GM18517 (cell line): ENCODE results near the gene ADGRG1.

Source experiments
- ATAC-seq: cut with Tn5 transposase; IDR thresholded peaks from one replicate; pipeline ENCODE4 v1.9.1; 2021; ENCODE audit warnings: mild to moderate bottlenecking, moderate library complexity; ENCODE audit not compliant: unreplicated experiment

The ADGRG1 gene

GRCh38 chr16:57680842-57681375, 52.5 kb downstream of the ADGRG1 start:
- no peak for ATAC-seq

DNA sequence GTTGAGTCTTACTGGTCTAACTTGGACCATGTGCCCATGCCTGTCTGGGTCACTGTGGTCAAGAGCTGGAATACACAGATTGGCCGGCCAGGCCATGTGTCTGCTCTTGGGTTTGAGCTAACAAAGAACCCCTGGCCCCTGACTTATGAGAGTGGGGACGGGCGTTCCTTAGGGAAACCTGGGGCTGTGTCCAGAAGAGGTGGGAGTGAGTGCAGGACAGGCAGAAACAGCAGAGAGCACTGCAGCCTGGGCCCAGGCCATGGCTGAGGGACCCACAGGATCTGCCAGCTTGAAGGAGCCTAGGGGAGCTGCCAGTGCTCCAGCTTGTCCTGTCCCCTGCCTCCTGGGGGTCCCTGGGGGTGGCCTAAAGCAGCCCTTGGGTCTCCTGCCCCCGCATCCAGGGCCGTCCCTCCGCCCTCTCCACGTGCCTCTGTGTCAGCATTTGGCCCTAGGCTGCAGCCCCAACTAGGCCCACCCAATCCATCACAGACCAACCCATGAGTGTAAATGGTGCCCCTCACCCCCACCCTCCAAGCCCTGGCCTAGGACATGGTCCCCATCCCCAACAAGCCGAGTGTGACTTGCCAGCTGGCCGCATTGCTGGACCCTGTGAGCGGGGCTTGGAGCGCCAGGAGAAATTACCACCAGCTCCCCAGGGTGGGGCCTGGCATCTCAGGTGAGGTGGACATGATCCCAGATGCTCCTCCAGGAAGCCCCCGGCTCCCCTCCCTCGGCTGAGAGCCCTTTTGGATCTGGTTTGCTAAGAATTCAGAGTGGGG, 53.7 kb downstream of the ADGRG1 start:
- ATAC-seq: no peak

DNA sequence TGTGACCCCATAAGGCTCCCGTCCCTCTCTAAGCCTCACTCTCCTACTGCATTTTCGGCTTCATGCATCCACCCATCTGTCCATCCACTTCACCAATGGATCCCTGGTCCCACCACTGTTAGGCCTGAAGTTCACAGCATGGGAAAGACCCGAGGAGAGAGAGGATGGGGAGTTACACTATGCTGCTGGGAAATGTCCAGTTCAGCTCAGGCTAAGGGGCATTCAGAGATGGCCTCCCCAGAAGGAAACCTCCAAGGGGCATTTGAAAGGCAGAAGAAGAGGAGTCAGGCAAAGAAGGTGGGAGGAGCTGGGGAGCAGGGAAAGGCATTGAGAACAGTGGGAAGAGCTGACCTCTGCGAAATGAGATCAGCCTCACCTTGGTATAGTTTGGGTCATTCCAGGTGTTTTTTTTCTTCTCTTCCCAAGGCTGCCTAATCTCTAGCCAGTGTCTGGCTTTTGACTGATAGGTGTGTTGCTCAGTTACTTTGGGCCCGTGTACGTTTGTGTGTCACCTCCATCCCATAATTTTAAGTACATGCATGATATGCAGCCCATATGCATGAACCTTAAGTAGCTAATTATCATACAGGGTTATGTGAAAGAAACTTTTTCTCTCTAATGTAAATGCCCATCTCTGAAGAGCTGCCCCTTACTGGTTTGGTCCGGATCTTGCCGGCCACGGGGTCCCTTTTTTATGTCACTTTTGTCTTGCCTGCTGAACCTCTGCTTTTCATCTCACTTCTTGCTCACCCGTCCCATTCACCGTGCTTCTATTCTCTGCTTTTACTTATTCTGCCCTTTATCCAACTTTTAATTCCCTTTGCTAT, 54.6 kb downstream of the ADGRG1 start:
- ATAC-seq: no peak

DNA sequence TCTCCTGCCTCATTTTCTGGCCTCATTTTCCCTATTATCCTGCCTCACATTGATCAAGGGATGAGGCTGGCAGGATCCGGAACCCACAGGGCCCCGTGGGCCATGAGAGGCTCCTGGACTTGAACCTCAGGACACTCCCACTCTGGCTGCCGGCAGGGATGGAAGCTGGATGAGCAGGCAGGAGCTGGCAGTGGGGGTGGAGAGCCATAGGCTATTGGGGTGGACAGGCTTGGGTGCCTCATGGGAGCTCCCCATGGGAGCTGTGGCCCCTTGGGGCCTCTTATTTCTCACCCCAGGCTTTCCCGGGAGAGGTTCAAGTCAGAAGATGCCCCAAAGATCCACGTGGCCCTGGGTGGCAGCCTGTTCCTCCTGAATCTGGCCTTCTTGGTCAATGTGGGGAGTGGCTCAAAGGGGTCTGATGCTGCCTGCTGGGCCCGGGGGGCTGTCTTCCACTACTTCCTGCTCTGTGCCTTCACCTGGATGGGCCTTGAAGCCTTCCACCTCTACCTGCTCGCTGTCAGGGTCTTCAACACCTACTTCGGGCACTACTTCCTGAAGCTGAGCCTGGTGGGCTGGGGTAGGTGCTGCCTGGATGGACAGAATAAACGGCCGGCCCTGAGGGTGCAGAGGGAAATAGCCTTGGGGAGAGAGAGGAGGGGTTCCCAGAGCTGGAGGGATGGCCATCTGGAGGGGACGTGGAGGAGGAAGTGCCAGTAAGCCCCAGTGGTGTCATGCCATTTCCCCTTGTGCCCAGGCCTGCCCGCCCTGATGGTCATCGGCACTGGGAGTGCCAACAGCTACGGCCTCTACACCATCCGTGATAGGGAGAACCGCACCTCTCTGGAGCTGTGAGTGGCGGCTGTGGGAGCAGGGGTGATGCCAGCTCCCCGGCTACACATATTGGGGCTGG, 55.5 kb downstream of the ADGRG1 start:
- no peak for ATAC-seq

DNA sequence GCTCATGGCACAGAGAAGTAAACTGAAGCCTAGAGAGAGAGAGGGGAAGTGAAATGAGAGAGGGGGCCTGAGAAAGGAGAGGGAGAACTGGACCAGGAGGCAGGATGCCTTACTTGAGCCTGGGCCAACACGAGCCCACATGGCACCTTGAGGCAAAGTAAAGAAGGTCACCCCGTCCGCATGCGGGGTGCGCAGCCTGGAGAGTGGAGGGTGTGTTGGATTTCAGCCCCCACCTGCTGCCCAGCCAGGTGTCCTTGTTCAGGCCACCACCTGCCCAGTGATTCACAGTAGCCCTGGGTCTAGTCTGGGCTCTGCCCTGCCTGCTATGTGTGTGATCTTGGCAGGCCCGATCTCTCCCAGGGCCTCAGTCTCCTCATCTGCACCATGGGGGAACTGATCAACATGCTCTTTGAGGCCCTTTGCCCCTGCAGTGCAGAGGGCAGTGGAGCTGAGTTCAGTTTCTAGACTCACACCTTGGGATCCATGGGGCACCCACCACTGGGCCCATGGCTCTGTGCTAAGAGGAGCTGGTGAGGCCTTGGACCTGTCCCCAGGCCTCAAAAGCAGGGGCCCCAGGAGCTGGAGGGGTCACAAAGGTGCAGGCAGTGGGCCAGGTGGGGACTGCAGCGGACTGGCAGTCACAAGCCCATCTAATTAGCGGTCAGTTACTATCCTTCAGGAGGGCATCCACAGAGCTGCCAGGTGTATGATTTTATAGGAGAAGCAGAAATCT, 56.4 kb downstream of the ADGRG1 start:
- ATAC-seq: no peak

GRCh38 chr16:57685633-57686032, 57.2 kb downstream of the ADGRG1 start:
- ATAC-seq: no peak

- no peak for ATAC-seq
Measured at GRCh38 chr16:57686577-57686976, 58.1 kb downstream of the ADGRG1 start.

GRCh38 chr16:57687363-57687929, 59.0 kb downstream of the ADGRG1 start:
- no peak for ATAC-seq

DNA sequence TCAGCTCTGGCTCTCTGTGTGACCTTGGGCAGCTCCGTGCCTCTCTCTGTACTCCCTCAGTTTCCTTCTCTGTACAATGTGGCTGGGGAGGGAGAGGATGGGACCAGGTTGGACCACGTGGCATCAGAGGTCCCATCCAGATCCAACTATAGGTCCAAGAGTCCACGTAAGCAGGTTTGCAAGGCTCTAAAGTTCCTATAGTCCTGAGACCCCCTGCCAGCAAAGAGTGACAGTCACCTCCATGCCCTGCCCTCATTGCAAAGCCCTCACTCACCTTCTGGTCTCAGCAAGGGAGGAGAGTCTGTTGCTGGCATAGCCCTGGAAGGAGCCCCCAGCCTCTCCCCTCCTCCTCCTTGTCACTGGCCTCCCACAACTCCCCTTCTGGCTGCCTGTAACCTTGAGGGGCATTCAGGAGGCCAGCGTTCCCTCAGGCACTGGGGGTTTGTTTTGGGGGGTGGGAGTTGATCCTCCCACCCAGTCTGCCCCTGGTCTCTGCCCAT, 60.1 kb downstream of the ADGRG1 start:
- no peak for ATAC-seq

DNA sequence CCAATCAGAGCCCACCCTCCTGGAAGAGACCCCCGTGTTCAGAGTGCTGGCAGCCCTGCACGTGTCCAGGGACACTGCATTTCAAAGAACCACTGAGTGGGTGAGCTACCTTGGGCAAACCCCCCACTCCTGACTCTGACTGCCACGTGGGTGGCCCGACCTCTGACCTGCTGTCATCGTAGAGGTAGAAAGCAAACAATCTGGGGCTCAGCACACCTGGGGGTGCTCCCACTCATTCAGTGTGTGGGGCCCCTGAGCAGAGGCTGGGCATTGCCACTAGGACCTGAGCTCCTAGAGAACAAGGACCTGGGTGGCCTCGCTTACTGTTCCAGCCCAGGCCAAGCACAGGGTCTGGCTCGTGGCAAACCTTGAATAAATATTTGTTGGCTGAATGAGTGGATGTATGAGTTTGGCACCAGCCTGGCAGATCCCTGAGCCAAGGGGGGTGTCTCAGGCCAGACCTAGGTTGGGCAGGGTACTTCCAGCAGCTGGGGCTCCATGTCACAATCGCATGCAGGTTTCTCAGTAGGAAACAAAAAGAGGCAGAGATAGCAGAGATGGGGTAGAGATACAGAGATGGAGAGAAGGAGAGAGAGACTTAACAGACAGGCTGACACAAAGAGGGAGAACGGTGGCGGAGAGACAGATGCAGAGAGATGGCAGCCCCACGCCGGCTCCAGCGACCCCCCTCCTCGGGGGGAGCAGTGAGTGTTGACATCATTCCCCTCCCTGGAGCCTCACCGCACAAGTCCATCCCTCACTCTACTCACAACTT, 60.7 kb downstream of the ADGRG1 start:
- ATAC-seq: no peak

DNA sequence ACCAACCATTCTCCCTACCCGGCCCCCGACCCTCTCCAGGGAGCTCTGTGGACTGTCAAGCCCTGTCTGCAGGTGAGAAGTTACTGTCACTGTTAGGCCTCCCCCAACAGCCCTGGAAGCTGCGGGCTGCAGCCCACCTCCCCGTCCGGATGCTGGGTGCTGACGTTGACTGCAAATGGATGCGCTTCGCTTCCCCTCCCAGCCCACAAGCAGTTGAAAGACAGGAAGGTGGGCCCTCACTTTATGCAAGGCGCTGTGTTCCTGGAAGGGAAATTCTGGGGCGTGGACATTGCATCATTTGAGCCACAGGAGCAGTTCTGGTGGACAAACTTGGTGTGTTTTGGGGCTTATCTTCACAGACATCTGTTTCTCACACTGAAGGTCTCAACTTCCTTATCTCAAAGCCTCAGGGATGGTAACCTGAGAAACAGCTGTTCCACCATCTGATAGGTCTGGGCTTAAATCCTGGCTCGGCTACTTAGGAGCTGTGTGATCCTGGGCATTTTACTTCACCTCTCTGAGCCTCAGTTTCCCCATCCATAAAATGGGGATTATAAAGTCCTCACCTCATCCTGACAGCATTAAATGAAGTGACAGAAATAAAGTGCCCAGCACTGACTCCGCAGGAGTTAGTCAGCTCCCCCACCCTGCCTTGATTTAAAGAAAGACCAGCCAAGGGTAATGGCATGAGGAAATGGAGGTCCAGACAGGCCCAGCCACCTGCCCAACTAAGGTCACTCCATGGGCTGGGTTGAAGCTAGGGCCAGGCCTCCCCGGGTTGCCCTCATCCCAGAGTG, 61.5 kb downstream of the ADGRG1 start:
- ATAC-seq: peak; percentile 49

GRCh38 chr16:57690782-57691471, 62.5 kb downstream of the ADGRG1 start:
- ATAC-seq: no peak

GRCh38 chr16:57692636-57693035, 64.2 kb downstream of the ADGRG1 start:
- ATAC-seq: no peak

DNA sequence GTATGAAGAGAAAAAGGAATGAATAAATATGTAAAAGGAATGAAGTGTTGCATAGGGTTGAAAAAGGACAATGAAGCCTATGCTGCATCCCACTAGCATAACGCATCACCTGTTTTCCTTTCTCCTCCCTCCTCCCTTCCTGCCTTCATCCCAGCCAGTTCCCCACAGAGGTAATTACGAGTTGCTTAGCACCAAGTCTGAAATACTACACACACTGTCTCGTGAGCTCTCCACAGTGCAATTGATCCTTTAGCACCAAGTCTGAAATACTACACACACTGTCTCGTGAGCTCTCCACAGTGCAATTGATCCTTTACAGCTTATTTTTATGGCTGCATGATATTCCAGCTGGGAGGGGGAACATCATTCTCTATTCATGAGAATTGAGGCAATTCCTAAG, 65.1 kb downstream of the ADGRG1 start:
- ATAC-seq: no peak

DNA sequence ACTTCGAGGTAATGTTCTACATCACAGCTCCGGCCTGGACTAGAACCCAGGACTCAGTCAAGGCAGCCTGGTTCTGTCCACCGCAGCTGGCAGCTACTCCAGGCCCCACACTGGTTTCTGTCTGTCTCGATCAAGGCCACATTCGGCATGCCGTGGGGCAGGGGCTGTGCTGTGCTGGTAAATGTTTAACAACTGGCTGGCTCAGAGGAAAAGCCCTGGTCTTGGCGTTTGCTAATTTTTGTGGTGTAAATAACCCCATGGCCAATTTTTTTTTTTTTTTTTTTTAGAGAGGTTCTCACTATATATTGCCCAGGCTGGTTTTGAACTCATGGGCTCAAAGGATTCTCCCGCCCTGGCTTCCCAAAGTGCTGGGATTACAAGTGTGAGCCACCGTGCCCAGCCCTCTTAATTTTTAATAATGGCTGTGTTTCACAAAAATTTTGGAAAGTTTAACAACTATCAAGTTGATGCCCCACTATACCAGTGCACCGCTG, 65.8 kb downstream of the ADGRG1 start:
- no peak for ATAC-seq

DNA sequence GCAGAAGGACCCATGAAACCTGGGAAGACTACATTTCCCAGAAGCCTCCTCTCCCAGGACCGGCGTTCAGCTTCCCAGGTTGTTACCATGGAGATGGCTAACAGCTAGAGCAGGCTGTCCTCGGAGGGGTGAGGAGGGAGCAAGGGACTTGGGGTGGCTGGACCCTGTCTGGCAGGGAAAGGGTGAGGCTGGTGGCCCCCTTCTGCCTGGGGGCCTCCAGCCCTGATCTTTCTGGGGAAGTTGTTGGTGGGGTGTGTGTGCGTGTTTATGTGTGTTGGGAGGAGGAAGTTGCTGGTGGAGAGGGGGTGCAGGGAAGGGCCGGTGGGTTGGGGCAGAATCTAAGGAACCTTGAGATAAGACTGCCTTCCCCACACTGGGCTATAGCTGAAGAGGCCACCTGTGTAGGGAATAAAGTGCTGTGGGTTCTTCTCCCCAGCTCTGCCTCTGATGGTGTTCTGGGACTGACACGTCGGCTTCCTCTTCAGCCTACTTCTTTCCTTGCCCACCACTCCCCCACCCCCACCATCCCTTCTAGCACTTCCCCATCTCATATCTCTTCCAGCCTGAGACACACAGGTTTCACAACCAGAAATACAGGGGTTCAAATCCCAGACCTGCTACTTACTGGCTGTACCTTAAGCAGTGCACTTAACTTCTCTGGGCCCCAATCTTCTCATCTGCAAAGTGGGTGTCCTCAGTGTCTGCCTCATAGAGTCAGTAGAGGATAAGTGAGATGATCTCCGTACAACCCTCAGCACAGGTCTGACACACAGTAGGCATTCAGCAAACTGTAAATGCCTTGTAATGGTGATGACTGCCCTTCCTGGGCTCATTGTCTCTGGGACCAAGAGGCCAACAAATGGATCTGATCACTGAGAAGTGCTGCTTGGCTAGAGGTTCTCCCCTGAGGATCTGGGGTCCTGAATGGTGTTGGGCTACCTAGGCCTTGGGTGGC, 66.6 kb downstream of the ADGRG1 start, which contains the start of gene DRC7:
TSS of gene DRC7 (plus strand) at position 82 of the 955 bp plus-strand sequence. CDS start 3,144 bp downstream, outside the sequence.
- ATAC-seq: no peak
